Stimulated activated CD8-positive, alpha-beta memory T cell treated with anti-CD3 and anti-CD28 coated beads, Interleukin-4, amount 100 ng/mL, for 48 hours (primary cell): Measurements from ENCODE around the gene KIF6.

Source experiments
- DNase-seq: peaks from one replicate; pipeline ENCODE4 v3.0.0-alpha.2; 2020

KIF6 gene

GRCh38 chr6:39366931-39367618 is 358.1 kb downstream of the KIF6 start:
- DNase-seq: no peak

GRCh38 chr6:39365281-39366074 is 359.7 kb downstream of the KIF6 start:
- DNase-seq: no peak

GRCh38 chr6:39363280-39363679 is 361.9 kb downstream of the KIF6 start:
- no peak for DNase-seq

- no peak for DNase-seq
Observed at GRCh38 chr6:39362487-39362865, 362.7 kb downstream of the KIF6 start.

- DNase-seq: peak; percentile 72
Observed at GRCh38 chr6:39361657-39362486, 363.3 kb downstream of the KIF6 start.

GRCh38 chr6:39360378-39360777 is 364.8 kb downstream of the KIF6 start:
- no peak for DNase-seq

GRCh38 chr6:39357998-39358686 is 367.1 kb downstream of the KIF6 start:
- no peak for DNase-seq

- DNase-seq: no peak
Observed at GRCh38 chr6:39353698-39354315, 371.4 kb downstream of the KIF6 start.

GRCh38 chr6:39350723-39351505 is 374.3 kb downstream of the KIF6 start:
- no peak for DNase-seq

GRCh38 chr6:39348740-39349139 is 376.5 kb downstream of the KIF6 start:
- no peak for DNase-seq

GRCh38 chr6:39347906-39348585 is 377.2 kb downstream of the KIF6 start:
- peak; percentile 84 for DNase-seq

GRCh38 chr6:39347206-39347605 is 378.0 kb downstream of the KIF6 start:
- no peak for DNase-seq

- no peak for DNase-seq
Observed at GRCh38 chr6:39344821-39345280, 380.4 kb downstream of the KIF6 start.

GRCh38 chr6:39343396-39343870 is 381.8 kb downstream of the KIF6 start:
- DNase-seq: no peak

- DNase-seq: no peak
Observed at GRCh38 chr6:39342692-39343395, 382.4 kb downstream of the KIF6 start.

- DNase-seq: no peak
Observed at GRCh38 chr6:39341937-39342336, 383.3 kb downstream of the KIF6 start.

GRCh38 chr6:39341352-39341751 is 383.9 kb downstream of the KIF6 start:
- no peak for DNase-seq

GRCh38 chr6:39339868-39340550 is 385.2 kb downstream of the KIF6 start:
- DNase-seq: no peak

- DNase-seq: no peak
Observed at GRCh38 chr6:39339096-39339867, 385.9 kb downstream of the KIF6 start.
